GM23338 (cell line): ENCODE data around the gene DDX19B.

Experiments used
- CREB1 ChIP-seq: fragments of 250-450 bp; sonication (Bioruptor Pico); IDR thresholded peaks from 2 replicates; pipeline ENCODE4 v1.5.0; 2020; ENCODE audit warnings: low read depth, mild to moderate bottlenecking, moderate library complexity
- CTCF ChIP-seq, 2 experiments: fragments of 200-600 bp in 1 of 2; sonication (generic) in 1 of 2; conservative IDR thresholded peaks; 2 replicates each; pipeline versions ENCODE4 v1.5.1 to v1.6.1; 2016 to 2017; ENCODE audit warnings: antibody characterized with exemption in 2 of 2, low read depth in 2 of 2, mild to moderate bottlenecking in 2 of 2, moderate library complexity in 1 of 2
- ETS1 ChIP-seq: IDR thresholded peaks from 2 replicates; pipeline ENCODE4 v1.6.1; 2016; ENCODE audit warnings: antibody characterized with exemption
- EZH2 ChIP-seq: fragments of 200-600 bp; sonication (generic); IDR thresholded peaks from one replicate; pipeline ENCODE4 v1.8.0; 2017; ENCODE audit warnings: antibody characterized with exemption, mild to moderate bottlenecking, low read depth; ENCODE audit not compliant: unreplicated experiment
- EZH2phosphoT487 ChIP-seq: fragments of 200-600 bp; sonication (generic); IDR thresholded peaks from one replicate; pipeline ENCODE4 v1.8.1; 2018; ENCODE audit warnings: antibody characterized with exemption; ENCODE audit not compliant: unreplicated experiment
- JUNB ChIP-seq: IDR thresholded peaks from one replicate; pipeline ENCODE4 v1.6.1; 2016; ENCODE audit warnings: antibody characterized with exemption; ENCODE audit not compliant: unreplicated experiment
- POLR2AphosphoS5 ChIP-seq: IDR thresholded peaks from 2 replicates; pipeline ENCODE4 v1.6.1; 2016; ENCODE audit warnings: antibody characterized with exemption, low read depth
- REST ChIP-seq: IDR thresholded peaks from one replicate; pipeline ENCODE4 v1.6.1; 2018; ENCODE audit warnings: antibody characterized with exemption; ENCODE audit not compliant: unreplicated experiment
- STAT1 ChIP-seq: IDR thresholded peaks from one replicate; pipeline ENCODE4 v1.6.1; 2016; ENCODE audit warnings: antibody characterized with exemption; ENCODE audit not compliant: unreplicated experiment
- ZNF114 ChIP-seq: fragments of 250-450 bp; sonication (Bioruptor Pico); IDR thresholded peaks from 2 replicates; pipeline ENCODE4 v1.5.0; 2020; ENCODE audit warnings: mild to moderate bottlenecking, moderate library complexity
- ZNF331 ChIP-seq: fragments of 250-450 bp; sonication (Bioruptor Pico); IDR thresholded peaks from 2 replicates; pipeline ENCODE4 v1.5.0; 2020; ENCODE audit warnings: low read depth, mild to moderate bottlenecking, moderate library complexity
- ZNF462 ChIP-seq: fragments of 250-450 bp; sonication (Bioruptor Pico); IDR thresholded peaks from 2 replicates; pipeline ENCODE4 v1.5.0; 2020; ENCODE audit warnings: mild to moderate bottlenecking, moderate library complexity

- TF ChIP-seq CTCF (conservative IDR thresholded peaks at IDR 0.05; ENCODE audit: low read depth in 2 of 2) (no peak), EZH2 (no peak), CREB1 (no peak), POLR2AphosphoS5 (no peak), EZH2phosphoT487 (no peak), REST (no peak), STAT1 (no peak), ZNF331 (CRISPR knock-in tag) (no peak), ZNF462 (CRISPR knock-in tag) (no peak), JUNB (no peak), ZNF114 (CRISPR knock-in tag) (no peak), ETS1 (no peak)
Measured at GRCh38 chr16:70372921-70373728, 74.1 kb downstream of the DDX19B start.
